Measurements from ENCODE around the gene ABHD1.

The ABHD1 gene

DNA sequence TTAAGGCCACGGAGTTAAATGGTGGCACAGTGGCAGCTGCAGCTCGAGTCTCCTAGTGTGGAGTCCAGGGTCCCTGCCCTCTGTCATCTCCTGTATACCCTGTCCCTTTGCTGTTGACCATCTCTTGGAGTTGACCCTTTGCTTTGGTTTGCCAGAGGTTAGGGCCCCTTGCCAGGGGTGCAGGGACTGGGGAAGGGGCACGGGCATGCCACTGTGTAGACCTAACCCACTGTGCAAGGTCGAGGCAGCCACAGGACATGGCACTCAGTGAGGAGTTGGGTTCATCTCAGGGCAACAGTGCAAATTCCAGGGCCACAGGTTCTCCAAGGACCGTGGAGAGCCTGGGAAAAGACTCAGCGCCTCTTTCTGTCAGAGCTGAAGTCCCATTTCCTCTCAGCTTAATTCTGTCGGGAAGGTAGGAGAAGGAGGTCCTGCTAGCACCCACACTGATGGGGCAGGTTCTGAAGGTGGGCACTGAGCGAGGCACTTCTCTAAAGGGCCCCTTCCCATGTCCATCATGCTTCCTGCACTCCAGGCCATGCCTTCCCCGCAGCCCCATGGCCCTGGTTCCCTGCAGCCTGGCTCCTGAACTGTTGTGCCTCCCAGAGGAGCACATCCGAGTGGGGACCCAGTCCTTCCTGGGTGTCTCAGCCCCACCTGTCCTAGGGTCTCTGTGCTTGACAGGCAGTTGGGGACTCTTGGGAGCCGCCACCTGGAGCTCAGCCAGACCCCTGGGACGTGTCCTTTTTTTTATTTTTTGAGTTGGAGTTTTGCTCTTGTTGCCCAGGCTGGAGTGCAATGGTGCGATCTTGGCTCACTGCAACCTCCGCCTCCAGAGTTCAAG lies 34.3 kb upstream of the ABHD1 start:
- no peak overlapping the region for H3K27ac ChIP-seq
- TF ChIP-seq, protein P1, sequence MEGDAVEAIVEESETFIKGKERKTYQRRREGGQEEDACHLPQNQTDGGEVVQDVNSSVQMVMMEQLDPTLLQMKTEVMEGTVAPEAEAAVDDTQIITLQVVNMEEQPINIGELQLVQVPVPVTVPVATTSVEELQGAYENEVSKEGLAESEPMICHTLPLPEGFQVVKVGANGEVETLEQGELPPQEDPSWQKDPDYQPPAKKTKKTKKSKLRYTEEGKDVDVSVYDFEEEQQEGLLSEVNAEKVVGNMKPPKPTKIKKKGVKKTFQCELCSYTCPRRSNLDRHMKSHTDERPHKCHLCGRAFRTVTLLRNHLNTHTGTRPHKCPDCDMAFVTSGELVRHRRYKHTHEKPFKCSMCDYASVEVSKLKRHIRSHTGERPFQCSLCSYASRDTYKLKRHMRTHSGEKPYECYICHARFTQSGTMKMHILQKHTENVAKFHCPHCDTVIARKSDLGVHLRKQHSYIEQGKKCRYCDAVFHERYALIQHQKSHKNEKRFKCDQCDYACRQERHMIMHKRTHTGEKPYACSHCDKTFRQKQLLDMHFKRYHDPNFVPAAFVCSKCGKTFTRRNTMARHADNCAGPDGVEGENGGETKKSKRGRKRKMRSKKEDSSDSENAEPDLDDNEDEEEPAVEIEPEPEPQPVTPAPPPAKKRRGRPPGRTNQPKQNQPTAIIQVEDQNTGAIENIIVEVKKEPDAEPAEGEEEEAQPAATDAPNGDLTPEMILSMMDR (IDR thresholded peaks at IDR 0.05; ENCODE audit: low read depth, low read length, missing control alignments) = no peak
- H3K27me3 ChIP-seq (replicated peaks) = no peaks in the 10 kb centered on the region
- in situ Hi-C loops (cut with HindIII; ENCODE audit: low pct_ligation_motif_present, low sequenced_read_pairs) = no loop called here
- DNase-seq = no peak
- no peak overlapping the region for H3K4me3 ChIP-seq (ENCODE audit: low read depth, low read length)
- H3K36me3 ChIP-seq (replicated peaks) = no peaks in the 10 kb centered on the region

- DNase-seq = no peak
- H3K27ac ChIP-seq = no peak overlapping the region
- TF ChIP-seq, protein P1 (IDR thresholded peaks at IDR 0.05; ENCODE audit: low read depth, low read length, missing control alignments) = no peak
- no peak overlapping the region for H3K4me3 ChIP-seq (ENCODE audit: low read depth, low read length)
- H3K27me3 ChIP-seq (replicated peaks) = no peaks in the 10 kb centered on the region
- H3K36me3 ChIP-seq (replicated peaks) = no peaks in the 10 kb centered on the region
- in situ Hi-C loops (cut with HindIII; ENCODE audit: low pct_ligation_motif_present, low sequenced_read_pairs) = no loop called here
Observed at GRCh38 chr2:27091746-27092695, 31.6 kb upstream of the ABHD1 start.

- Histone ChIP-seq H3K27me3 (replicated peaks) (no peaks in the 10 kb centered on the region), H3K4me3 (ENCODE audit: low read depth, low read length) (no peak overlapping the region), H3K27ac (no peak overlapping the region), H3K36me3 (replicated peaks) (no peaks in the 10 kb centered on the region)
- DNase-seq = no peak
- TF ChIP-seq, protein P1 (IDR thresholded peaks at IDR 0.05; ENCODE audit: low read depth, low read length, missing control alignments) = no peak
- in situ Hi-C loops (cut with HindIII; ENCODE audit: low pct_ligation_motif_present, low sequenced_read_pairs) = no loop called here
Observed at GRCh38 chr2:27092696-27093429, 30.8 kb upstream of the ABHD1 start.

- no peak for DNase-seq
- Histone ChIP-seq H3K27me3 (replicated peaks) (no peaks in the 10 kb centered on the region), H3K27ac (no peak overlapping the region), H3K4me3 (ENCODE audit: low read depth, low read length) (no peak overlapping the region), H3K36me3 (replicated peaks) (no peaks in the 10 kb centered on the region)
- in situ Hi-C loops (cut with HindIII; ENCODE audit: low pct_ligation_motif_present, low sequenced_read_pairs) = no loop called here
- TF ChIP-seq, protein P1 (IDR thresholded peaks at IDR 0.05; ENCODE audit: low read depth, low read length, missing control alignments) = no peak
Observed at GRCh38 chr2:27093430-27094352, 29.9 kb upstream of the ABHD1 start.
